HepG2 (cell line): Measurements from ENCODE around the gene ZNF507. TPM values are rescaled to one million over a fixed set of nuclear protein-coding genes. Genes with fewer than 3 reads are reported as not detected.

Source experiments
- BRCA1 ChIP-seq: sonication (generic); formaldehyde crosslinking; IDR thresholded peaks from 2 replicates; pipeline ENCODE4 v1.4.0; 2020; ENCODE audit warnings: missing genetic modification reagents
- CCDC6 ChIP-seq: sonication (generic); formaldehyde crosslinking; IDR thresholded peaks from 2 replicates; pipeline ENCODE4 v1.8.1; 2022; ENCODE audit warnings: mild to moderate bottlenecking, missing genetic modification reagents, moderate library complexity
- CREB1 ChIP-seq, 2 experiments: fragments of 450-650 bp in 1 of 2; IDR thresholded peaks; 2 replicates each; pipeline ENCODE4 v1.6.1; 2016 to 2017; ENCODE audit warnings: control low read depth in 1 of 2, mild to moderate bottlenecking in 1 of 2, missing compliant biosample characterization in 1 of 2, missing genetic modification characterization in 1 of 2
- DNMT3B ChIP-seq: conservative IDR thresholded peaks from 2 replicates; pipeline ENCODE4 v1.6.1; 2016; ENCODE audit warnings: missing biosample characterization, control low read depth
- GFI1 ChIP-seq: sonication (generic); formaldehyde crosslinking; IDR thresholded peaks from 2 replicates; pipeline ENCODE4 v1.5.0; 2020; ENCODE audit warnings: missing genetic modification reagents, mild to moderate bottlenecking, borderline replicate concordance
- GTF2F1 ChIP-seq: fragments of 150-350 bp; IDR thresholded peaks from 2 replicates; pipeline ENCODE4 v1.6.1; 2014; ENCODE audit warnings: low read length
- HHEX ChIP-seq: IDR thresholded peaks from 2 replicates; pipeline ENCODE4 v1.6.1; 2016; ENCODE audit warnings: control low read depth
- HMGXB3 ChIP-seq: sonication (generic); formaldehyde crosslinking; IDR thresholded peaks from 2 replicates; pipeline ENCODE4 v1.4.0; 2020; ENCODE audit warnings: missing genetic modification reagents, borderline replicate concordance
- KLF6 ChIP-seq: IDR thresholded peaks from 2 replicates; pipeline ENCODE4 v1.8.0; 2016; ENCODE audit warnings: missing biosample characterization, missing genetic modification reagents
- MED1 ChIP-seq: sonication (generic); formaldehyde crosslinking; IDR thresholded peaks from 2 replicates; pipeline ENCODE4 v1.4.0; 2020; ENCODE audit warnings: missing genetic modification reagents
- MZF1 ChIP-seq: sonication (generic); formaldehyde crosslinking; IDR thresholded peaks from 2 replicates; pipeline ENCODE4 v1.8.1; 2023; ENCODE audit warnings: mild to moderate bottlenecking, missing genetic modification reagents, borderline replicate concordance
- PPARG ChIP-seq: conservative IDR thresholded peaks from 2 replicates; pipeline ENCODE4 v1.6.1; 2016; ENCODE audit warnings: missing biosample characterization, missing genetic modification reagents
- RAD21 ChIP-seq: fragments of 450-650 bp; formaldehyde crosslinking; IDR thresholded peaks from 2 replicates; pipeline ENCODE4 v1.5.0; 2020; ENCODE audit warnings: mild to moderate bottlenecking
- RBM22 ChIP-seq: fragments of 200-400 bp; formaldehyde crosslinking; optimal IDR thresholded peaks from 2 replicates; pipeline ENCODE3; 2017; ENCODE audit warnings: mild to moderate bottlenecking, low read length, moderate library complexity
- RXRA ChIP-seq: sonication (generic); formaldehyde crosslinking; IDR thresholded peaks from 2 replicates; pipeline ENCODE4 v1.5.1; 2020; ENCODE audit warnings: missing genetic modification reagents
- SYNCRIP ChIP-seq: fragments of 200-400 bp; formaldehyde crosslinking; IDR thresholded peaks from 2 replicates; pipeline ENCODE4 v1.6.1; 2018; ENCODE audit warnings: mild to moderate bottlenecking, low read depth, low read length; ENCODE audit not compliant: insufficient read depth
- TAF1 ChIP-seq: sonication (generic); formaldehyde crosslinking; IDR thresholded peaks from 2 replicates; pipeline ENCODE4 v1.4.0; 2020; ENCODE audit warnings: missing genetic modification reagents
- TBP ChIP-seq: sonication (generic); formaldehyde crosslinking; IDR thresholded peaks from 2 replicates; pipeline ENCODE4 v1.5.0; 2020; ENCODE audit warnings: missing genetic modification reagents
- TEF ChIP-seq: sonication (generic); formaldehyde crosslinking; IDR thresholded peaks from 2 replicates; pipeline ENCODE4 v1.5.0; 2020; ENCODE audit warnings: missing genetic modification reagents
- TFE3 ChIP-seq: IDR thresholded peaks from 2 replicates; pipeline ENCODE4 v1.6.1; 2016
- ZEB1 ChIP-seq: IDR thresholded peaks from 2 replicates; pipeline ENCODE4 v1.6.1; 2012; ENCODE audit warnings: mild to moderate bottlenecking, low read depth, inconsistent platforms; ENCODE audit not compliant: insufficient replicate concordance
- ZMAT3 ChIP-seq: sonication (generic); formaldehyde crosslinking; conservative IDR thresholded peaks from 2 replicates; pipeline ENCODE4 v1.7.0; 2021; ENCODE audit warnings: missing genetic modification reagents
- ZNF326 ChIP-seq: sonication (generic); formaldehyde crosslinking; IDR thresholded peaks from 2 replicates; pipeline ENCODE4 v1.4.0; 2020; ENCODE audit warnings: missing genetic modification reagents, borderline replicate concordance
- ZNF343 ChIP-seq: sonication (generic); formaldehyde crosslinking; IDR thresholded peaks from 2 replicates; pipeline ENCODE4 v1.4.0; 2020; ENCODE audit warnings: mild to moderate bottlenecking, missing genetic modification reagents
- ZNF431 ChIP-seq: sonication (generic); formaldehyde crosslinking; IDR thresholded peaks from 2 replicates; pipeline ENCODE4 v1.9.0; 2022; ENCODE audit warnings: missing genetic modification reagents, low read depth, mild to moderate bottlenecking, borderline replicate concordance
- ZNF501 ChIP-seq: sonication (generic); formaldehyde crosslinking; IDR thresholded peaks from 2 replicates; pipeline ENCODE4 v1.5.1; 2020; ENCODE audit warnings: mild to moderate bottlenecking, moderate library complexity, missing genetic modification reagents
- ZNF790 ChIP-seq: sonication (generic); formaldehyde crosslinking; IDR thresholded peaks from 2 replicates; pipeline ENCODE4 v1.8.0; 2022; ENCODE audit warnings: missing genetic modification reagents, mild to moderate bottlenecking, borderline replicate concordance
- ZSCAN31 ChIP-seq: sonication (generic); formaldehyde crosslinking; IDR thresholded peaks from 2 replicates; pipeline ENCODE4 v1.5.0; 2020; ENCODE audit warnings: low read depth, mild to moderate bottlenecking, missing genetic modification reagents
- polyA plus RNA-seq, 8 experiments: library from polyadenylated mRNA; depleted of rRNA in 3 of 8; stranded (reverse) in 7 of 8; unstranded in 1 of 8; fragments of >200 nt; fragmentation: Illumina TruSeq in 4 of 8; extraction: Trizol in 4 of 8; gene quantifications; 2 replicates each; pipeline versions ENCODE4 v1.2.1 to v1.2.3, GENCODE V29; 2011 to 2016; ENCODE audit warnings: low read depth in 4 of 8, missing spikeins in 1 of 8, mixed read lengths in 1 of 8; ENCODE audit not compliant: insufficient read depth in 1 of 8
- total RNA-seq, 5 experiments: library from RNA; depleted of rRNA; stranded (reverse); fragments of >200 nt; fragmentation: Illumina TruSeq; extraction: Trizol; gene quantifications; 2 replicates each; pipeline ENCODE4 v1.2.3, GENCODE V29; 2016; ENCODE audit warnings: low read depth in 1 of 5

ZNF507 gene
- total and polyA plus RNA-seq, 2 of the 13 experiments (the other 11 are each of a cell fraction or from before 2014, with no cell fraction given), result 7.3 to 10.9 TPM

- TF ChIP-seq ZNF326 (CRISPR knock-in tag) (no peak), ZNF431 (no peak), RAD21 (CRISPR knock-in tag) (no peak), RBM22 (no peak), MED1 (CRISPR knock-in tag) (peak; percentile 83), GFI1 (CRISPR knock-in tag) (peak; percentile 95), ZMAT3 (no peak), CCDC6 (CRISPR knock-in tag) (peak; percentile 84), DNMT3B (CRISPR knock-in tag) (0 out of 2 replicates have a peak, but pooled peaks have one; percentile 27), TFE3 (CRISPR knock-in tag) (peak; percentile 75), MZF1 (no peak), ZNF501 (no peak), ZNF343 (CRISPR knock-in tag) (no peak), HHEX (CRISPR knock-in tag) (no peak), CREB1 (IDR thresholded peaks at IDR 0.05) (no peak), CREB1 (CRISPR knock-in tag; IDR thresholded peaks at IDR 0.05) (peak; percentile 66; the same call in 1 of the 2 replicates), ZSCAN31 (CRISPR knock-in tag) (0 out of 2 replicates have a peak, but pooled peaks have one; percentile 16), GTF2F1 (no peak), RXRA (CRISPR knock-in tag) (peak; percentile 57; the same call in 1 of the 2 replicates), TEF (CRISPR knock-in tag) (peak; percentile 83), KLF6 (CRISPR knock-in tag) (no peak), PPARG (CRISPR knock-in tag) (peak; percentile 39; the same call in 1 of the 2 replicates), SYNCRIP (no peak), HMGXB3 (CRISPR knock-in tag) (peak; percentile 58; the same call in 1 of the 2 replicates), TAF1 (no peak), BRCA1 (CRISPR knock-in tag) (no peak), ZNF790 (CRISPR knock-in tag) (no peak), ZEB1 (no peak), TBP (no peak)
These were observed 17.8 kb downstream of the ZNF507 start (continued) for GRCh38 chr19:32363175-32363574.
